GM23338 (cell line): ENCODE data around the gene UBE2I. TPM values are rescaled to one million over a fixed set of nuclear protein-coding genes. Genes with fewer than 3 reads are reported as not detected.

Experiments used
- ATAC-seq: fragments of 200-7000 bp; cut with Tn5 transposase; 3 replicates; pipeline ENCODE4 v1.9.1; 2020
- DNase-seq: peaks from one replicate; pipeline ENCODE4 v3.0.0-alpha.2; 2015; ENCODE audit warnings: low spot score
- H2AFZ ChIP-seq: fragments of 200-600 bp; sonication (generic); 2 replicates; pipeline ENCODE4 v1.8.0; 2016; ENCODE audit warnings: antibody characterized with exemption, mild to moderate bottlenecking, moderate library complexity
- H3F3A ChIP-seq: fragments of 200-600 bp; sonication (generic); replicated peaks from 2 replicates; pipeline ENCODE4 v1.8.0; 2017; ENCODE audit warnings: antibody characterized with exemption, mixed run types, low read depth
- H3K27ac ChIP-seq: fragments of 200-600 bp; sonication (generic); 2 replicates; pipeline ENCODE4 v1.6.1; 2016; ENCODE audit warnings: low read depth
- H3K27me3 ChIP-seq: fragments of 200-600 bp; sonication (generic); 2 replicates; pipeline ENCODE4 v1.8.0; 2016; ENCODE audit warnings: mild to moderate bottlenecking, mixed run types, moderate library complexity; ENCODE audit not compliant: insufficient read depth
- H3K36me3 ChIP-seq: fragments of 200-600 bp; sonication (generic); 2 replicates; pipeline ENCODE4 v1.8.0; 2016; ENCODE audit warnings: mild to moderate bottlenecking; ENCODE audit not compliant: insufficient read depth
- H3K4me1 ChIP-seq: fragments of 200-600 bp; sonication (generic); 2 replicates; pipeline ENCODE4 v1.8.0; 2016; ENCODE audit warnings: mild to moderate bottlenecking, moderate library complexity; ENCODE audit not compliant: insufficient read depth
- H3K4me2 ChIP-seq: fragments of 200-600 bp; sonication (generic); 2 replicates; pipeline ENCODE4 v1.7.1; 2017; ENCODE audit warnings: mixed run types
- H3K4me3 ChIP-seq: fragments of 200-600 bp; sonication (generic); 2 replicates; pipeline ENCODE4 v1.6.1; 2016; ENCODE audit warnings: mixed run types
- H3K79me2 ChIP-seq: fragments of 200-600 bp; sonication (generic); replicated peaks from 2 replicates; pipeline ENCODE4 v1.8.0; 2017; ENCODE audit warnings: mild to moderate bottlenecking; ENCODE audit not compliant: insufficient read depth
- H3K9me2 ChIP-seq: fragments of 200-600 bp; sonication (generic); 2 replicates; pipeline ENCODE4 v1.8.0; 2017; ENCODE audit not compliant: insufficient read depth
- H4K20me1 ChIP-seq: fragments of 200-600 bp; sonication (generic); replicated peaks from 2 replicates; pipeline ENCODE4 v1.8.0; 2017; ENCODE audit warnings: mild to moderate bottlenecking; ENCODE audit not compliant: insufficient read depth
- H3K27ac Mint-ChIP-seq: 2 replicates; pipeline ENCODE4 v1.8.0; 2020; ENCODE audit warnings: inconsistent platforms, mild to moderate bottlenecking, moderate library complexity, mixed read lengths
- H3K27me3 Mint-ChIP-seq: 3 replicates; pipeline ENCODE4 v1.8.0; 2022; ENCODE audit warnings: low read depth, mild to moderate bottlenecking, moderate library complexity, mixed read lengths, inconsistent platforms; ENCODE audit not compliant: insufficient read depth, poor library complexity
- H3K36me3 Mint-ChIP-seq: 3 replicates; pipeline ENCODE4 v1.8.0; 2021; ENCODE audit warnings: low read depth, mild to moderate bottlenecking, inconsistent platforms, moderate library complexity, mixed read lengths
- H3K4me1 Mint-ChIP-seq: 3 replicates; pipeline ENCODE4 v1.8.0; 2020; ENCODE audit warnings: mild to moderate bottlenecking, inconsistent platforms, mixed read lengths
- H3K4me3 Mint-ChIP-seq: 3 replicates; pipeline ENCODE4 v1.8.0; 2021; ENCODE audit warnings: moderate library complexity, mild to moderate bottlenecking, inconsistent platforms, mixed read lengths
- H3K9me3 Mint-ChIP-seq: 3 replicates; pipeline ENCODE4 v1.8.0; 2020; ENCODE audit warnings: moderate library complexity, mild to moderate bottlenecking, inconsistent platforms, mixed read lengths
- CREB1 ChIP-seq: fragments of 250-450 bp; sonication (Bioruptor Pico); IDR thresholded peaks from 2 replicates; pipeline ENCODE4 v1.5.0; 2020; ENCODE audit warnings: low read depth, mild to moderate bottlenecking, moderate library complexity
- JUNB ChIP-seq: IDR thresholded peaks from one replicate; pipeline ENCODE4 v1.6.1; 2016; ENCODE audit warnings: antibody characterized with exemption; ENCODE audit not compliant: unreplicated experiment
- POLR2AphosphoS5 ChIP-seq: IDR thresholded peaks from 2 replicates; pipeline ENCODE4 v1.6.1; 2016; ENCODE audit warnings: antibody characterized with exemption, low read depth
- STAT1 ChIP-seq: IDR thresholded peaks from one replicate; pipeline ENCODE4 v1.6.1; 2016; ENCODE audit warnings: antibody characterized with exemption; ENCODE audit not compliant: unreplicated experiment
- ZNF114 ChIP-seq: fragments of 250-450 bp; sonication (Bioruptor Pico); IDR thresholded peaks from 2 replicates; pipeline ENCODE4 v1.5.0; 2020; ENCODE audit warnings: mild to moderate bottlenecking, moderate library complexity
- ZNF331 ChIP-seq: fragments of 250-450 bp; sonication (Bioruptor Pico); IDR thresholded peaks from 2 replicates; pipeline ENCODE4 v1.5.0; 2020; ENCODE audit warnings: low read depth, mild to moderate bottlenecking, moderate library complexity
- polyA plus RNA-seq: library from polyadenylated mRNA; unstranded; fragments of >200 nt; fragmentation: Nextera tagmentation; extraction: Ambion mirVana; gene quantifications from 2 replicates; pipeline ENCODE4 v1.2.1, GENCODE V29; 2016
- total RNA-seq: library from RNA; depleted of rRNA; stranded (reverse); fragments of >200 nt; shearing (Covaris generic); gene quantifications from 2 replicates; pipeline ENCODE4 v1.2.3, GENCODE V29; 2014
- TF ChIP-seq, protein P1 (sequence below): IDR thresholded peaks from 2 replicates; pipeline ENCODE4 v1.6.1; 2016; ENCODE audit warnings: antibody characterized with exemption
- TF ChIP-seq, protein P2 (sequence below), 2 experiments: fragments of 200-600 bp in 1 of 2; sonication (generic) in 1 of 2; conservative IDR thresholded peaks; 2 replicates each; pipeline versions ENCODE4 v1.5.1 to v1.6.1; 2016 to 2017; ENCODE audit warnings: antibody characterized with exemption in 2 of 2, low read depth in 2 of 2, mild to moderate bottlenecking in 2 of 2, moderate library complexity in 1 of 2

UBE2I gene
- total and polyA plus RNA-seq, 2 experiments from 2014 or later, result 116 to 220 TPM

DNA sequence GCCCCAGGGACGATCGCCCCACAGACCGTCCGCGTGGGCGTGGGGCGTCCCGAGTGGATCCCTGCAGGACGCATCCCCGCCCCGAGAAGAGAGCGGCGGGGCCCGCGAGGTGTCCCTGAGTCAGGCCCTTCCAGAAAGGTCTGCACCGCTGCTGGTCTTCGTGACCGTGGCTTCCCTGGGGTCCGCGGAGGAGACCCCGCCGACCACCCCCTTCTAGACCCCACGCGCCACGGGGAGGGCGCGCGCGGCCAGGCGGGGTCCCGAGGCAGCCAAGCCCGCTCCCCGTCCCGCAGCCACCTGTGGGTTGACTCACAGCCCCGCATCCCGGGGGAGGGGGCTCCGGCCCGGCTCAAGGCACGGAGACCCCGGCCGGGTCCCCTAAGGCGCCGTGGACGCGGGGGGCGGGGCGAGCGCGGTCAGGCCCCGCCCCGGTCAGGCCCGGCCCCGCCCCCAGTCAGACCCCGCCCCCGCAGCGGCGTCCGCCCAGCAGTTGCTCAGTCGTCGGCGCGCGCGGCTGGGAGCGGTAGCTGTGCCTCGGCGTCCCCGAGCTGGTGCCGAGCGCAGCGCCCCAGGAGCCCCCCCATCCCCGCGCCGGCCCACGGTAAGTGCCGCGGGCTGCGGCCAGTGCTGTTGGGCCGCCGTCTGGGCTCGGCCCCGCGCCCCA lies 23.8 kb downstream of the UBE2I start, which contains the start of gene BAIAP3:
Gene BAIAP3, plus strand, starts transcription at position 497 of the 664 bp plus-strand sequence. CDS start 4,905 bp downstream, outside the sequence.
- Histone ChIP-seq H2AFZ (peak within 1 kb of the TSS; percentile 78; the same call in 1 of the 2 replicates), H3K79me2 (no peaks in the 10 kb centered on the region), H3K36me3 (no peaks in the 10 kb centered on the region), H3K4me1 (peaks cover 10% of the 10 kb centered on the region), H3K4me3 (peak within 1 kb of the TSS; percentile 72), H3K27ac (no peak within 1 kb of the TSS), H3K4me2 (peak within 1 kb of the TSS; percentile 95), H3K27me3 (peaks cover 36% of the 10 kb centered on the region), H3F3A (0 out of 2 replicates have a peak, but pooled peaks cover 5% of the 10 kb centered on the region), H3K9me2 (no peaks in the 10 kb centered on the region), H4K20me1 (no peaks in the 10 kb centered on the region; the same call in 1 of the 2 replicates)
- DNase-seq, result peak; percentile 77
- peaks cover 12% of the 10 kb centered on the region for H3K4me1 Mint-ChIP-seq
- TF ChIP-seq, protein P1, sequence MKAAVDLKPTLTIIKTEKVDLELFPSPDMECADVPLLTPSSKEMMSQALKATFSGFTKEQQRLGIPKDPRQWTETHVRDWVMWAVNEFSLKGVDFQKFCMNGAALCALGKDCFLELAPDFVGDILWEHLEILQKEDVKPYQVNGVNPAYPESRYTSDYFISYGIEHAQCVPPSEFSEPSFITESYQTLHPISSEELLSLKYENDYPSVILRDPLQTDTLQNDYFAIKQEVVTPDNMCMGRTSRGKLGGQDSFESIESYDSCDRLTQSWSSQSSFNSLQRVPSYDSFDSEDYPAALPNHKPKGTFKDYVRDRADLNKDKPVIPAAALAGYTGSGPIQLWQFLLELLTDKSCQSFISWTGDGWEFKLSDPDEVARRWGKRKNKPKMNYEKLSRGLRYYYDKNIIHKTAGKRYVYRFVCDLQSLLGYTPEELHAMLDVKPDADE, result no peak
- TF ChIP-seq CREB1 (no peak), POLR2AphosphoS5 (peak; percentile 75)
- H3K36me3 Mint-ChIP-seq, result no peaks in the 10 kb centered on the region
- H3K4me3 Mint-ChIP-seq, result peak within 1 kb of the TSS; percentile 76
- H3K27ac Mint-ChIP-seq, result no peak within 1 kb of the TSS
- peak; percentile 17 for ATAC-seq
- peaks cover 33% of the 10 kb centered on the region for H3K27me3 Mint-ChIP-seq
- H3K9me3 Mint-ChIP-seq, result no peaks in the 10 kb centered on the region

DNA sequence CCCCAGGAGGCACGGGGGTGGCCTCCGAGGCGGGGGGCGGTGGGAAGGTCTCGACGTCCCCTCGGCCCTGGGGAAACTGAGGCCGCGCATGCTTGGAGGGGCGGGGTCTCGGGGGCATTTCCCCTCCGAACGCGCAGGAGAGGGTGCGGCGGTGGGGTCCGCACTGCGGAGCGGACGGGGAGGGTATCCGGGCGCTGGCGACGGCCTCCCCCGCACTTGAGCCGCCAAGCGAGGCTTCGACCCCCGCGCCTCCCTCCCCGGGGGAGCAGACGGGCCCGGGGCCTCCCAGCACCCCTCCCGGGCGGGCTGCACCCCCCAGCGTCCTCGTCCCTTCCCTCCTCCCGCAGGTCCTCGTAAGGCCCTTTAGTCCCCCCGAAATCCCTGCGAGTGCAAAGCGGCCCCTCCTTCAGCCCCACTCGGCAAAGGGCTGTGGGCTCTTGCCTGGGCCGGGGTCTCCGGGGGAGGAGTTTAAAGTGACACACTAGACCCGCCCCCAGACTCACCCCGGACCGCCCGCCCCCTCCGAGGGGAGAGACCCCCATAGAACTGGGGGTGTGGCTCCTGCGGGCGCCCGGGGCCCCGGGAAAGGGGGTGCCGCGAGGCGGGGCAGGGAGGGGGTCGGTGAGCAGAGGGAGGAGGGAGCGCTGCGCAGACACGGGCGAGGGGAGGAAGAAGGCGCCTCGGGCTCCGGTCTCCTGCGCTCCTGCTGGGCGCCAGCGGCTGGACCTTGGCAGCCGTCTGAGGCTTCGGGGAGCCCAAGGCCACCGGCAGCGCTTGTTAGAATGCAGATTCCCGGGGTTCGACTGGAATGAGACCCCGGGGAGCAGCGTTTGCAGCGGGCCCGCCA lies 24.6 kb downstream of the UBE2I start:
- H3K4me3 ChIP-seq, result peak overlapping the region; percentile 72
- H3K79me2 ChIP-seq, result no peaks in the 10 kb centered on the region
- TF ChIP-seq, protein P2, sequence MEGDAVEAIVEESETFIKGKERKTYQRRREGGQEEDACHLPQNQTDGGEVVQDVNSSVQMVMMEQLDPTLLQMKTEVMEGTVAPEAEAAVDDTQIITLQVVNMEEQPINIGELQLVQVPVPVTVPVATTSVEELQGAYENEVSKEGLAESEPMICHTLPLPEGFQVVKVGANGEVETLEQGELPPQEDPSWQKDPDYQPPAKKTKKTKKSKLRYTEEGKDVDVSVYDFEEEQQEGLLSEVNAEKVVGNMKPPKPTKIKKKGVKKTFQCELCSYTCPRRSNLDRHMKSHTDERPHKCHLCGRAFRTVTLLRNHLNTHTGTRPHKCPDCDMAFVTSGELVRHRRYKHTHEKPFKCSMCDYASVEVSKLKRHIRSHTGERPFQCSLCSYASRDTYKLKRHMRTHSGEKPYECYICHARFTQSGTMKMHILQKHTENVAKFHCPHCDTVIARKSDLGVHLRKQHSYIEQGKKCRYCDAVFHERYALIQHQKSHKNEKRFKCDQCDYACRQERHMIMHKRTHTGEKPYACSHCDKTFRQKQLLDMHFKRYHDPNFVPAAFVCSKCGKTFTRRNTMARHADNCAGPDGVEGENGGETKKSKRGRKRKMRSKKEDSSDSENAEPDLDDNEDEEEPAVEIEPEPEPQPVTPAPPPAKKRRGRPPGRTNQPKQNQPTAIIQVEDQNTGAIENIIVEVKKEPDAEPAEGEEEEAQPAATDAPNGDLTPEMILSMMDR (conservative IDR thresholded peaks at IDR 0.05; ENCODE audit: low read depth in 2 of 2), result no peak
- TF ChIP-seq ZNF331 (CRISPR knock-in tag), result no peak
- no peak for TF ChIP-seq ZNF114 (CRISPR knock-in tag)
- no peak for TF ChIP-seq JUNB
- no peak for TF ChIP-seq STAT1
- TF ChIP-seq, protein P1, result no peak
- no peak for TF ChIP-seq POLR2AphosphoS5
- H3K27ac Mint-ChIP-seq, result no peak overlapping the region
- no peaks in the 10 kb centered on the region for H3K36me3 Mint-ChIP-seq
- no peaks in the 10 kb centered on the region; the same call in 1 of the 2 replicates for H4K20me1 ChIP-seq
- no peaks in the 10 kb centered on the region for H3K36me3 ChIP-seq
- peak; percentile 4 for ATAC-seq
- peaks cover 33% of the 10 kb centered on the region for H3K27me3 Mint-ChIP-seq
- H3K9me3 Mint-ChIP-seq, result no peaks in the 10 kb centered on the region
- H3K27me3 ChIP-seq, result peaks cover 36% of the 10 kb centered on the region
- H3K9me2 ChIP-seq, result no peaks in the 10 kb centered on the region
- H3K4me1 Mint-ChIP-seq, result peaks cover 12% of the 10 kb centered on the region
- peak overlapping the region; percentile 95 for H3K4me2 ChIP-seq
- H2AFZ ChIP-seq, result no peak overlapping the region
- H3F3A ChIP-seq, result 0 out of 2 replicates have a peak, but pooled peaks cover 5% of the 10 kb centered on the region
- no peak overlapping the region for H3K27ac ChIP-seq
- peak overlapping the region; percentile 51 for H3K4me3 Mint-ChIP-seq
- peaks cover 10% of the 10 kb centered on the region for H3K4me1 ChIP-seq
- peak; percentile 59 for DNase-seq
